AG04450 (cell line): ENCODE data around the gene EMCN. TPM values are rescaled to one million over a fixed set of nuclear protein-coding genes. Genes with fewer than 3 reads are reported as not detected.

Experiments used
- CTCF ChIA-PET: fragments of 300-600, 350-600 bp; formaldehyde crosslinking; extraction: SDS; loops from one replicate; lab custom pipeline; 2022; ENCODE audit warnings: antibody characterized with exemption, inconsistent platforms; lab: Charles Lee
- POLR2A ChIA-PET: fragments of 350-600 bp; formaldehyde crosslinking; extraction: SDS; loops from one replicate; lab custom pipeline; 2021; ENCODE audit warnings: antibody characterized with exemption, inconsistent platforms; lab: Yijun Ruan, JAX
- DNase-seq: peaks from one replicate; pipeline ENCODE4 v3.0.0-alpha.2; 2011; ENCODE audit warnings: low read depth, low spot score
- H3K27ac ChIP-seq: one replicate; pipeline ENCODE4 v1.5.1; 2012; ENCODE audit warnings: low read depth, low read length, control low read depth
- H3K27me3 ChIP-seq: one replicate; pipeline ENCODE4 v1.6.0; 2012; ENCODE audit warnings: low read length; ENCODE audit not compliant: control insufficient read depth, insufficient read depth
- H3K4me3 ChIP-seq: 2 replicates; pipeline ENCODE4 v1.5.1; 2011; ENCODE audit warnings: mild to moderate bottlenecking, low read depth, low read length, control low read depth
- H3K9me3 ChIP-seq: 2 replicates; pipeline ENCODE4 v1.5.1; 2012; ENCODE audit warnings: low read length; ENCODE audit not compliant: control insufficient read depth, insufficient read depth
- polyA plus RNA-seq: library from polyadenylated mRNA; depleted of rRNA; stranded (reverse); fragments of >200 nt; gene quantifications from 2 replicates; pipeline ENCODE4 v1.2.3, GENCODE V29; 2011
- TF ChIP-seq, protein P1 (sequence below): IDR thresholded peaks from 2 replicates; pipeline ENCODE4 v1.5.1; 2011; ENCODE audit warnings: low read depth, low read length, control low read depth, inconsistent platforms

The EMCN gene
- polyA plus RNA-seq, 1 experiment: not detected

DNA sequence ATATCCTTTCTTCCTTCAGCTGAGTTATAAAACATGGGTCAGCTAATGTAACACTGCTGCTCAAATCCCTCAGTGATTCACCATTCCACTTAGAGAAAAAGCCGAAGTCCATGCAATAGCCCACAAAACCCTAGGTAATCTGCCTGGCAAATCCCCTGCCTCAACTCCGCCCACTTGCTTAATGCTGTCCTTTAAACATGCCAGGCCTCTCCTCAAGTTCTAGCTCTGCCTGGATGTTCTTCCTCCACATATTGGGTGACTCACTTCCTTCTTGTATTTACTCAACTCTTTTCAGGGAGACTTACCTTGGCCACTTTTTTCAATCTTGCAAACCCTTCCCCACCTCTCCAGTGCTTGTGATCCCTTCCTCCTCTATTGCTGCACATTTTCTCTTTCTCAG lies 89.8 kb downstream of the EMCN start:
- Histone ChIP-seq H3K9me3 (no peaks in the 10 kb centered on the region), H3K27me3 (no peaks in the 10 kb centered on the region), H3K4me3 (no peak overlapping the region), H3K27ac (no peak overlapping the region)
- ChIA-PET POLR2A (no interaction called here), CTCF (interaction anchor here (0.6 kb wide), 2 partner anchors 235 to 430 kb away, joined by 3 read pairs; no protein-coding TSS in a partner anchor)
- TF ChIP-seq, protein P1, sequence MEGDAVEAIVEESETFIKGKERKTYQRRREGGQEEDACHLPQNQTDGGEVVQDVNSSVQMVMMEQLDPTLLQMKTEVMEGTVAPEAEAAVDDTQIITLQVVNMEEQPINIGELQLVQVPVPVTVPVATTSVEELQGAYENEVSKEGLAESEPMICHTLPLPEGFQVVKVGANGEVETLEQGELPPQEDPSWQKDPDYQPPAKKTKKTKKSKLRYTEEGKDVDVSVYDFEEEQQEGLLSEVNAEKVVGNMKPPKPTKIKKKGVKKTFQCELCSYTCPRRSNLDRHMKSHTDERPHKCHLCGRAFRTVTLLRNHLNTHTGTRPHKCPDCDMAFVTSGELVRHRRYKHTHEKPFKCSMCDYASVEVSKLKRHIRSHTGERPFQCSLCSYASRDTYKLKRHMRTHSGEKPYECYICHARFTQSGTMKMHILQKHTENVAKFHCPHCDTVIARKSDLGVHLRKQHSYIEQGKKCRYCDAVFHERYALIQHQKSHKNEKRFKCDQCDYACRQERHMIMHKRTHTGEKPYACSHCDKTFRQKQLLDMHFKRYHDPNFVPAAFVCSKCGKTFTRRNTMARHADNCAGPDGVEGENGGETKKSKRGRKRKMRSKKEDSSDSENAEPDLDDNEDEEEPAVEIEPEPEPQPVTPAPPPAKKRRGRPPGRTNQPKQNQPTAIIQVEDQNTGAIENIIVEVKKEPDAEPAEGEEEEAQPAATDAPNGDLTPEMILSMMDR: no peak
- DNase-seq: no peak

DNA sequence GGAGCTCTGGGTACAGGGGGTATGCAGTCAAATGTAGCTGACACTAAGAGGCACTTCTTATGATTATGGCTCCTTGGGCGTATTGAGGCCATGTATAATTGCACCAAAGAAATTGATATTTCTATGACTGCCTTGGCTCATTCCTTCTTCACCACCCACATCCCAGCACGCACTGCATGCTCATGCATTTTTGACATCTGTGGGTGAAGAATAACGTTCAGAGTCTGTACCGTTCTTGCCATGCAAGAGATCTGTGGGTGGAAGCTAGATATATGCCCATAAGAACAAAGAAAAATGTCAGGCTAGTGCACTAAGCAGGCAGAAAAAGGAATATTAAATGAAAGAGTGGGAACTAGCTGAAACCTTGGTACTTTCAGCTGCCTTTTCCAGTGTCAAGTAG lies 93.4 kb downstream of the EMCN start:
- no peak for DNase-seq
- POLR2A ChIA-PET: no interaction called here
- H3K4me3 ChIP-seq: no peak overlapping the region
- H3K9me3 ChIP-seq: no peaks in the 10 kb centered on the region
- CTCF ChIA-PET: interaction anchor here (1.1 kb wide), 1 partner anchor 331 kb away, joined by 3 read pairs; no protein-coding TSS in a partner anchor
- TF ChIP-seq, protein P1: no peak
- H3K27me3 ChIP-seq: no peaks in the 10 kb centered on the region
- no peak overlapping the region for H3K27ac ChIP-seq

DNA sequence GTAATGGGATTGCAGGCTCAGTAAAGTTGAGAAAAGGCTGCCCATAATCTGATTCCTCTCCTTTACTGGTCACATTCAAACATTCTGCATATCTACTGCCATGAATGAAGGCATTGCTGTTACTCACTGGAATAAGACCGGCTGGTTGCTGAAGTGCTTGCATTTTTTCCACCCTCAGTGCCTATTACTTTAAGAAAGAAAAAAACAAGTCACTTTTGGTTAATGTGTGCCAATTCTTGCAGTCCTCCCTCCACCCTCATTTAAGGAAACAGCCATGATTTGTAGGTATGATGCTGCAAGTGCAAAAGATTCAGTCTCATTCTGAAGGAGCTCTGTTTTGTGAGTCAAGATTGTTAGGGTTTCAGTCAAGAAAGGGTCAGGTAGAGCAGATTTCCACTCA lies 94.9 kb downstream of the EMCN start:
- TF ChIP-seq, protein P1: no peak
- no peak overlapping the region for H3K27ac ChIP-seq
- H3K9me3 ChIP-seq: no peaks in the 10 kb centered on the region
- no peaks in the 10 kb centered on the region for H3K27me3 ChIP-seq
- CTCF ChIA-PET: no interaction called here
- DNase-seq: no peak
- POLR2A ChIA-PET: no interaction called here
- H3K4me3 ChIP-seq: no peak overlapping the region

DNA sequence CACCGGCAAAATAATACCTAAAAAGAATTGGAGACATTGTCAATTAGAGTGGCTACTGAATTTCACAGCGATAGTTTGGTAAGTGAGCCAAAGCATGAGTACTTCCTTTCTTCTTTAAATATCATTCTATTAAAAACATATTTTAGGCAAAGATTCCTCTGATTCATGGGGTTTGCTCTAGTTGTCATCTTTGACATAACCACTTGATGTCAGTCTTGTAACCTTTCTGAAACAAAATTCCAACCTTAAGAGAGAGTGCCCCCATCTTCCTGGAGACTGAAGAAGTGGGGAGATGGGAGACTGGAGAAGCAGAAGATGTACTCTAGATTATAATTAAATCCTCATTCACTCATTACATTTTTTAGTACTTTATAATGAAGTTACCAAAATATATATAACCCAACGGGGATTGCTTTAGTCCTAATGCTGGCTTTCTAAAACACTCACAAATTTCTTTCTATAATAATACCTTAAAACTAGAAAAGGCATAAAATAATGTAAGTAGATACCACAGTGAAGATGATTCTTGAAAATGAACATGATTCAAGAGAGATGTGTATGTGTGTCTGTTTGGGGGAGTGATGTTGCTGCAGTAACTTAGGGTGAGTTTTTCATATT lies 96.4 kb downstream of the EMCN start:
- no peak overlapping the region for H3K4me3 ChIP-seq
- POLR2A ChIA-PET: no interaction called here
- no peak for DNase-seq
- H3K27me3 ChIP-seq: no peaks in the 10 kb centered on the region
- TF ChIP-seq, protein P1: peak; percentile 39
- CTCF ChIA-PET: no interaction called here
- H3K27ac ChIP-seq: no peak overlapping the region
- H3K9me3 ChIP-seq: no peaks in the 10 kb centered on the region

DNA sequence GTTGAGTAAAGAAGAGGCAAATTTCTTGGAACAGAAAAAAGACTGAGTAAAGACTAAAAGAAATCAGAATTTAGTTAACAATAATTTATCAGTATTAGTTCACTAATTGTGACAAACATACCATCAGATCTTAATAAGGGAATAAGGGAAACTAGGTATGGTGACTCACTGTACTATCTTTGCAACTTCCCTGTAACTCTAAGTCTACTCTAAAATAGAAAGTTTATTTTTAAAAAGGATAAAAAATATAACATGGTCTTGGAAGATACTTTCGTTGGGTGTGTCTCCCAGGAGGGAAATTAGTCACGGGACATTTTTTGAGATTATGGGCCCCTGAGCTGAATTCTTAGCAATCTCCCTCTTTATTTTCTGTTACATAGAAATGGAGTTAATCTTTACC lies 97.3 kb downstream of the EMCN start:
- Histone ChIP-seq H3K4me3 (no peak overlapping the region), H3K9me3 (no peaks in the 10 kb centered on the region), H3K27me3 (no peaks in the 10 kb centered on the region), H3K27ac (no peak overlapping the region)
- CTCF ChIA-PET: no interaction called here
- DNase-seq: no peak
- TF ChIP-seq, protein P1: no peak
- POLR2A ChIA-PET: no interaction called here
